ENCODE measurements around the gene LMTK3. TPM values are rescaled to one million over a fixed set of nuclear protein-coding genes. Genes with fewer than 3 reads are reported as not detected.

Gene LMTK3
- total and polyA plus RNA-seq, 2 of the 13 experiments (the other 11 are each of a cell fraction or from before 2014, with no cell fraction given): 0.18 to 0.29 TPM

- no peak overlapping the region for H3K4me3 ChIP-seq (replicated peaks in 1 of 3; ENCODE audit: insufficient read depth in 1 of 3, low read depth in 2 of 3, low read length in 3 of 3)
- BruUV-seq (replicated peaks): no TSS peak
- no peak overlapping the region for H3K9ac ChIP-seq (ENCODE audit: insufficient read depth, low read depth, low read length)
- no peak overlapping the region for H2AFZ ChIP-seq (ENCODE audit: low read length)
- in situ Hi-C loops (cut with HindIII; ENCODE audit: extremely low pct_ligation_motif_present, low pct_unique_long_range_greater_than_20kb) (loop anchor here (5.0 kb wide), 1 partner anchor 88 kb away; no protein-coding TSS in a partner anchor), intact Hi-C loops (cut with micrococcal nuclease; ENCODE audit: unreplicated experiment) (no loop called here)
- DNase-seq (ENCODE audit: low spot score): no peak
- H3K36me3 ChIP-seq (replicated peaks in 1 of 2; ENCODE audit: control insufficient read depth in 1 of 2, insufficient read depth in 2 of 2, low read length in 2 of 2): no peaks in the 10 kb centered on the region; a peak in 1 of 5 replicates
- WGBS (ENCODE audit: low lambda C conversion rate): 56% methylated on average over 26 of the region's 44 CpGs
- H3K4me2 ChIP-seq (ENCODE audit: low read depth, low read length): no peak overlapping the region
- H3K9me3 ChIP-seq (ENCODE audit: low read length): no peaks in the 10 kb centered on the region
- TF ChIP-seq, protein P1, sequence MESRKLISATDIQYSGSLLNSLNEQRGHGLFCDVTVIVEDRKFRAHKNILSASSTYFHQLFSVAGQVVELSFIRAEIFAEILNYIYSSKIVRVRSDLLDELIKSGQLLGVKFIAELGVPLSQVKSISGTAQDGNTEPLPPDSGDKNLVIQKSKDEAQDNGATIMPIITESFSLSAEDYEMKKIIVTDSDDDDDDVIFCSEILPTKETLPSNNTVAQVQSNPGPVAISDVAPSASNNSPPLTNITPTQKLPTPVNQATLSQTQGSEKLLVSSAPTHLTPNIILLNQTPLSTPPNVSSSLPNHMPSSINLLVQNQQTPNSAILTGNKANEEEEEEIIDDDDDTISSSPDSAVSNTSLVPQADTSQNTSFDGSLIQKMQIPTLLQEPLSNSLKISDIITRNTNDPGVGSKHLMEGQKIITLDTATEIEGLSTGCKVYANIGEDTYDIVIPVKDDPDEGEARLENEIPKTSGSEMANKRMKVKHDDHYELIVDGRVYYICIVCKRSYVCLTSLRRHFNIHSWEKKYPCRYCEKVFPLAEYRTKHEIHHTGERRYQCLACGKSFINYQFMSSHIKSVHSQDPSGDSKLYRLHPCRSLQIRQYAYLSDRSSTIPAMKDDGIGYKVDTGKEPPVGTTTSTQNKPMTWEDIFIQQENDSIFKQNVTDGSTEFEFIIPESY (CRISPR knock-in tag; IDR thresholded peaks at IDR 0.05): peak; percentile 68; the same call in 1 of the 2 replicates
- no peak for TF ChIP-seq SCMH1 (CRISPR knock-in tag; IDR thresholded peaks at IDR 0.05; ENCODE audit: borderline replicate concordance)
- no peak overlapping the region for H3K27ac ChIP-seq (ENCODE audit: extremely low read length, insufficient read depth, low read length)
- POLR2A ChIA-PET: no interaction called here
- peaks cover 46% of the 10 kb centered on the region for H3K4me1 ChIP-seq (ENCODE audit: insufficient read depth, low read length)
- peaks cover 0 to 9% of the 10 kb centered on the region in 2 experiments; a peak in 1 of 5 replicates for H3K27me3 ChIP-seq (ENCODE audit: control insufficient read depth in 1 of 2, insufficient read depth in 2 of 2, low read length in 2 of 2)
- FAIRE-seq: no peak
- H4K20me1 ChIP-seq (ENCODE audit: insufficient read depth, low read length): no peaks in the 10 kb centered on the region
- ATAC-seq: no peak
- H3K79me2 ChIP-seq (ENCODE audit: insufficient read depth, low read length): no peaks in the 10 kb centered on the region
- CTCF ChIA-PET (ENCODE audit: low intra/inter-chr PET ratio, low total read pairs): no interaction called here
Measured at GRCh38 chr19:48499316-48500090, 12.1 kb downstream of the LMTK3 start.

DNA sequence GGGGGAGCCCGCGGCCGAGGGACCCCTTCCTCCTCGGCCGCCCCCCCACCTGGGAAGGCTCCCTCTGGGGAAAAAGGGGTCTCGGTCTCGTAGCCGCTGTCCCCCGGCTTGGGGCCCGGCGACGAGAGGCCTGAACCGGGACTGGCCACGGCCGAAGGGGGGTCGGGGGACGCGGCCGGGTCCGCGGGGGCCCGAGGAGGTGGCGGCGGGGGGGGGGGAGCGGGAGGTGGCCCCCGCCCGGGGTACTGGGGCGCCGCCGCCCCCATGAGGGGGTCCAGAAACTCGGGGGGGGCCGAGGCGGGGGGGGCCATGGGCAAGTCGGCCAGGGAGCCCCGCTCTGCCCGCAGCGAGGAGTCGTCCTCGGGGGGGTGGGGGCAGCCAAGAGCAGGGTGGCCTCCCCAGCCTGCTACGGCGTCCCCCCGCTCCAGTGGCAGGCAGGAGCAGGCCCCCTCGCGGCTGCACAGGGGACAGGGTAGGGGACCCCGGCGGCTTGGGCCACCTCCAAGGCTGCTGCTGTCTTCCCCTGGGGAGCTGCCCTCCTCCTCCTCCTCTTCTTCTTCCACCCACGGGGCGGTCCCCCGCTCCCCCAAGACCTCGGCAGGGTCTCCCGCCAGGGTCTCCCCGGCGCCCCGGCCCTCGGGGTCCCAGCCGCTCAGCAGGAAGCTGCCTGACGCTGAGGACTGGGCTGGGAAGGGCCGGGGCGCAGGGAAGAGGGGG is 12.9 kb downstream of the LMTK3 start:
- peak overlapping the region in 1 of 3 experiments; percentile 37; a peak in 1 of 6 replicates for H3K4me3 ChIP-seq (replicated peaks in 1 of 3; ENCODE audit: insufficient read depth in 1 of 3, low read depth in 2 of 3, low read length in 3 of 3)
- TF ChIP-seq CTCF (CRISPR knock-in tag; IDR thresholded peaks at IDR 0.05): peak; percentile 28; the same call in 1 of the 2 replicates
- TF ChIP-seq, protein P2, sequence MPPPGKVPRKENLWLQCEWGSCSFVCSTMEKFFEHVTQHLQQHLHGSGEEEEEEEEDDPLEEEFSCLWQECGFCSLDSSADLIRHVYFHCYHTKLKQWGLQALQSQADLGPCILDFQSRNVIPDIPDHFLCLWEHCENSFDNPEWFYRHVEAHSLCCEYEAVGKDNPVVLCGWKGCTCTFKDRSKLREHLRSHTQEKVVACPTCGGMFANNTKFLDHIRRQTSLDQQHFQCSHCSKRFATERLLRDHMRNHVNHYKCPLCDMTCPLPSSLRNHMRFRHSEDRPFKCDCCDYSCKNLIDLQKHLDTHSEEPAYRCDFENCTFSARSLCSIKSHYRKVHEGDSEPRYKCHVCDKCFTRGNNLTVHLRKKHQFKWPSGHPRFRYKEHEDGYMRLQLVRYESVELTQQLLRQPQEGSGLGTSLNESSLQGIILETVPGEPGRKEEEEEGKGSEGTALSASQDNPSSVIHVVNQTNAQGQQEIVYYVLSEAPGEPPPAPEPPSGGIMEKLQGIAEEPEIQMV (CRISPR knock-in tag; IDR thresholded peaks at IDR 0.05; ENCODE audit: low read depth): no peak
- TF ChIP-seq, protein P3, sequence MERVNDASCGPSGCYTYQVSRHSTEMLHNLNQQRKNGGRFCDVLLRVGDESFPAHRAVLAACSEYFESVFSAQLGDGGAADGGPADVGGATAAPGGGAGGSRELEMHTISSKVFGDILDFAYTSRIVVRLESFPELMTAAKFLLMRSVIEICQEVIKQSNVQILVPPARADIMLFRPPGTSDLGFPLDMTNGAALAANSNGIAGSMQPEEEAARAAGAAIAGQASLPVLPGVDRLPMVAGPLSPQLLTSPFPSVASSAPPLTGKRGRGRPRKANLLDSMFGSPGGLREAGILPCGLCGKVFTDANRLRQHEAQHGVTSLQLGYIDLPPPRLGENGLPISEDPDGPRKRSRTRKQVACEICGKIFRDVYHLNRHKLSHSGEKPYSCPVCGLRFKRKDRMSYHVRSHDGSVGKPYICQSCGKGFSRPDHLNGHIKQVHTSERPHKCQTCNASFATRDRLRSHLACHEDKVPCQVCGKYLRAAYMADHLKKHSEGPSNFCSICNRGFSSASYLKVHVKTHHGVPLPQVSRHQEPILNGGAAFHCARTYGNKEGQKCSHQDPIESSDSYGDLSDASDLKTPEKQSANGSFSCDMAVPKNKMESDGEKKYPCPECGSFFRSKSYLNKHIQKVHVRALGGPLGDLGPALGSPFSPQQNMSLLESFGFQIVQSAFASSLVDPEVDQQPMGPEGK (CRISPR knock-in tag; IDR thresholded peaks at IDR 0.05): peak; percentile 58
- TF ChIP-seq AGO1 (IDR thresholded peaks at IDR 0.05; ENCODE audit: low read depth, low read length, poor library complexity, severe bottlenecking): peak; percentile 5
- no peaks in the 10 kb centered on the region for H3K79me2 ChIP-seq (ENCODE audit: insufficient read depth, low read length)
- no peak overlapping the region for H2AFZ ChIP-seq (ENCODE audit: low read length)
- DNase-seq (ENCODE audit: low spot score) (no peak), ATAC-seq (peak; percentile 10; the same call in 1 of the 3 replicates), FAIRE-seq (no peak)
- no peaks in the 10 kb centered on the region; a peak in 1 of 5 replicates for H3K36me3 ChIP-seq (replicated peaks in 1 of 2; ENCODE audit: control insufficient read depth in 1 of 2, insufficient read depth in 2 of 2, low read length in 2 of 2)
- peaks cover 0 to 9% of the 10 kb centered on the region in 2 experiments; a peak in 1 of 5 replicates for H3K27me3 ChIP-seq (ENCODE audit: control insufficient read depth in 1 of 2, insufficient read depth in 2 of 2, low read length in 2 of 2)
- intact Hi-C loops (cut with micrococcal nuclease; ENCODE audit: unreplicated experiment) (no loop called here), in situ Hi-C loops (cut with HindIII; ENCODE audit: extremely low pct_ligation_motif_present, low pct_unique_long_range_greater_than_20kb) (no loop called here)
- POLR2A ChIA-PET: no interaction called here
- CTCF ChIA-PET (ENCODE audit: low intra/inter-chr PET ratio, low total read pairs): no interaction called here
- H3K4me1 ChIP-seq (ENCODE audit: insufficient read depth, low read length): peaks cover 43% of the 10 kb centered on the region
- no peak overlapping the region for H3K9ac ChIP-seq (ENCODE audit: insufficient read depth, low read depth, low read length)
- H3K4me2 ChIP-seq (ENCODE audit: low read depth, low read length): peak overlapping the region; percentile 42
- no peaks in the 10 kb centered on the region for H4K20me1 ChIP-seq (ENCODE audit: insufficient read depth, low read length)
- no TSS peak for BruUV-seq (replicated peaks)
- H3K9me3 ChIP-seq (ENCODE audit: low read length): no peaks in the 10 kb centered on the region
- 50% methylated on average over 21 of the region's 59 CpGs for WGBS (ENCODE audit: low lambda C conversion rate)
- H3K27ac ChIP-seq (ENCODE audit: extremely low read length, insufficient read depth, low read length): no peak overlapping the region

Measured in HepG2 (cell line).